Amniotic epithelial cell (primary cell): ENCODE data around the gene BANF1.
"Not testable (repeated sequence)": the region's sequence is repeated elsewhere in the genome, so short reads cannot be mapped to it uniquely, and the experiment has no call there.

ENCODE experiments used
- DNase-seq: peaks from one replicate; pipeline ENCODE4 v3.0.0-alpha.2; 2010; ENCODE audit warnings: low read depth

The BANF1 gene

DNA sequence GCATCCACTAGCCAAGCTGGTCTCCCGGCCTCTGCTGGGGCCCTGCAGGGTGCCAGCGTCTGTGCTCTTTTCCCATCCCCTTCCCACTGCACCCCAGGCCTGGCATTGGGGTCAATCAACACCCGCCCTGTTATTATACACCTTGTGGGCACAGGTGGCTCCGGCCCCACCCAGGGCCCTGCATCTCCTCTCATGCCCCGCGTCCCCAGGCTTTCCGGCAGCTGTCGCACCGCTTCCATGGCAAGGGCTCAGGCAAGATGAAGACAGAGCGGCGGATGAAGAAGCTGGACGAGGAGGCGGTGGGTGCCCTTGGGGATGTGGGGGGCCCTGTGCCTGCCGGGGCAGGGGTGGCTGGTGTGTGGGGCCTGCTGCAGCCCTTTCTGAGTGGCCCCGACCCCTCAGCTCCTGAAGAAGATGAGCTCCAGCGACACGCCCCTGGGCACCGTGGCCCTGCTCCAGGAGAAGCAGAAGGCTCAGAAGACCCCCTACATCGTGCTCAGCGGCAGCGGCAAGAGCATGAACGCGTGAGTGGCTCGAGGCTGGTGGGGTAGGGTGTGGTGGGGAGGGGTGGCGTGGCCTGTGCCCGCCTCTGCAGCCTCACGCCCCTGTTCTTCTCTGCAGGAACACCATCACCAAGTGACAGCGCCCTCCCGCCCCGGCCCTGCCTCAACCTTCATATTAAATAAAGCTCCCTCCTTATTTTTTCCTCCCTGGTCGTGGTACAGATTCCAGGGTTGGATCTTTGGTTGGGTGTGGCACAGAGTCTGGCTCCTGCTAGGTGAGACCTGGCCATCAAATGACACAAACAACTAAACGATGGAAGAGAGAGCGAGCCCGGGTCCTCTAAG lies 23.7 kb upstream of the BANF1 start:
- DNase-seq: no peak

DNA sequence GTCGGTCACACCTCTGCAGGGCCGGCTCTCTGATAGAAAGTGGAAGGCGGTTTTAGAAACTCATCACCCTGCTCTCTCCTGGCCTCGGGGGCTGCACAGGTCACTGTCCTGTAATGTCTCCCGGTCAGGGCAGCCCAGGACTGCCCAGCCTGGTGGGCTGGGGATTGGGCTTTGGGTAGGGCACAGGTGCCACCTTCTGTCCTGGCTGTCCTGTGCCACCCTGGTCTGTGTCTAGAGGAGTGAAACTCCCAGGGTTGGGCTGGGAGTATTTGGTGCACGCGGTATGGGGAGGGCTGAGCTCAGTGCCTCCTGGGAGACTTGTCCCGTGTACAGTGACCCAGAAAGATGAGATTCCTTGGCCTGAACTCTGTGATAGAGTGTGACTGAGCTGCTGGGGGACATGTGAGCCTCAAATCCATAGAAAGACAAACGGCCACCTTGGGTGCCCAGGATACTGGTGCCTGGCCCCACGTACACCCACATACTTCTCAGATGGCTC lies 23.0 kb upstream of the BANF1 start:
- no peak for DNase-seq

- no peak for DNase-seq
Observed at GRCh38 chr11:65981101-65981740, 21.1 kb upstream of the BANF1 start.

- no peak for DNase-seq
Observed at GRCh38 chr11:65981972-65982823, 20.1 kb upstream of the BANF1 start.

DNA sequence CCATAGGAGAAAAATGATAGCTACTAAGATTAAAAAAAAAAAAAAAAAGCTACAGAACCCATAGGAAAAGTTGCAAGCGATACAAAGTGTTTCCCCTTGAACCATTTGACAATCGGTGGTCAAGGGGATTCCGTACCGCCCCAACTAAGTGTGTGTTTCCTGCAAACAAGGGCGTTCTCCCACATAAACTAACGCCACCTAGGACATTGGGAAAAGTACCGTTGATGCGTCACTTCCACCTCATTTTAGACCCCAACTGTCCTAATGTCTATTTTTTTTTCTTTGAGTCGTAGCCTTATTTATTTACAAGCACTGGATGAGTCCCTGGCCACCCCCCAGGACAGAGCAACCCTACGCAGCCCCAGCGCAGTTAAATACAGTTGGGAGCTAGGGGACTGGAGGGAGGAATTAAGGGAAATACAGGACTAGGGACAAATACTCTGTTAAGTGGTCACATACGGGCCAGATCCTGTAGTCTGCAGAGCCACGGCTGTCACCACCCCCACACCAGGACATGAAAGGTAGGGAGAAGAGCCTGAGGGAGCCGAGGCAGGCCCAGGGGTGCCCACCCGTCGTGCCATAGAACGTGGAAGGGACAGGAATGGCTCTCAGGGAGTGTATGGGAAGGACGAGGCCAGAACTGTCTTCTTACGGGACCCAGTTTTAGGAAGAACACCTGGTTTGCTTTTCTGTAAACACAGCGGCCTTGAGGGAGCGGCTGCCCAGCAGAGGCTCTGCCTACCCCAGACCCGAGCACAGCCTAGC lies 19.3 kb upstream of the BANF1 start:
- DNase-seq: no peak

DNA sequence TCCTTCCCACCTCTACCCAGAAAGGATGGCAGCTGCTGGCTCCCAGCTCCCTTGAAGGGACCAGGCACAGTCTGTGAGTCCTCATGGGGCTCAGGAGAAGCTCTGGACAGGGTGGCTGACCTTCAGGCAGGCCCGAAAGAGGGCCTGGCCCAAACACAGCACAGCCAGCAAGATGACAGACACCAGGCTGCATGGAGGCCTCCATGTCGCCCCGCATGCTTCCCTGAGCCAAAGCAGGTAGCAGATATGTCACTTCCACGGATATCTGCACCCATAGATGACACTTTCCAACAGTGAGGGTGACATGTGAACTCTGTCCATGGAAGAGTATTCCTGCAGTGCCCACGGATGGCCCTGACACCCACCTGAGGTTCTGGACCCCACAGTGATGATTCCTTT lies 18.7 kb upstream of the BANF1 start:
- no peak for DNase-seq

GRCh38 chr11:65987336-65987735 lies 15.0 kb upstream of the BANF1 start:
- DNase-seq: no peak

GRCh38 chr11:65988791-65989592 lies 13.3 kb upstream of the BANF1 start:
- peak; percentile 92 for DNase-seq

GRCh38 chr11:65992056-65992455 lies 10.2 kb upstream of the BANF1 start:
- DNase-seq: no peak

DNA sequence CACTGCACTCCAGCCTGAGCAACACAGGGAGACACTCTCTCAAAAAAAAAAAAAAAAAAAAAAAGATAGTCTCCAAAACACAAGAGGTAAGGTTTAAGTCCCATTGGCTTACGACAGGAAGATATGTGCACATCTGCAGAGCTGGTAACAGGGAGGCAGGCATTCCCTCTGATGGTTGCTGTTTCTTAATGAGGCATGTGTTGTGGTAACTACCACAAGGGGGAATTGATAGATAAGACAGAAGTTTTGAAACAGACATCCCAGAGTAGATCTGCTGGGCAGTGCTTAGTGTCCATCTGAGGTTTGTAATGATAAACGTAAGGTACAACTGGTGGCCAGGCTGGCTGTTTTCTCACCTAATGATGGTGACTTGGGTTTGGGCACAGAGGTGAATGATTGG lies 5.0 kb upstream of the BANF1 start:
- DNase-seq: peak; percentile 87

GRCh38 chr11:66002648-66003225 lies 434 bp downstream of the BANF1 start:
- DNase-seq: peak; percentile 55

DNA sequence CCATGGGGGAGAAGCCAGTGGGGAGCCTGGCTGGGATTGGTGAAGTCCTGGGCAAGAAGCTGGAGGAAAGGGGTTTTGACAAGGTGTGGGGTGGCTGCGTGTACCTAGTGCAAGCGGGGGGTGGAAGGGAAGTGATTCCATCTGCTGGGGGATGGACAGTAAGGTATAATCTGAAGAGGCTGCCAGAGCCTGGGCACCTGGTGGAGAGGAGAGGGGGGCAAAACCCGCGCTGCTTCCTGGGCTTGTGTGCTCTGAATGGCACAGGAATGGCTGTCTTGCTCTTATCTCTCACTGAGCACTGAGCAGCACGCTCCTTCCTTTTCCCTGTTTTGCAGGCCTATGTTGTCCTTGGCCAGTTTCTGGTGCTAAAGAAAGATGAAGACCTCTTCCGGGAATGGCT lies 988 bp downstream of the BANF1 start:
- no peak for DNase-seq

GRCh38 chr11:66004186-66004585 lies 1.9 kb downstream of the BANF1 start:
- no peak for DNase-seq

DNA sequence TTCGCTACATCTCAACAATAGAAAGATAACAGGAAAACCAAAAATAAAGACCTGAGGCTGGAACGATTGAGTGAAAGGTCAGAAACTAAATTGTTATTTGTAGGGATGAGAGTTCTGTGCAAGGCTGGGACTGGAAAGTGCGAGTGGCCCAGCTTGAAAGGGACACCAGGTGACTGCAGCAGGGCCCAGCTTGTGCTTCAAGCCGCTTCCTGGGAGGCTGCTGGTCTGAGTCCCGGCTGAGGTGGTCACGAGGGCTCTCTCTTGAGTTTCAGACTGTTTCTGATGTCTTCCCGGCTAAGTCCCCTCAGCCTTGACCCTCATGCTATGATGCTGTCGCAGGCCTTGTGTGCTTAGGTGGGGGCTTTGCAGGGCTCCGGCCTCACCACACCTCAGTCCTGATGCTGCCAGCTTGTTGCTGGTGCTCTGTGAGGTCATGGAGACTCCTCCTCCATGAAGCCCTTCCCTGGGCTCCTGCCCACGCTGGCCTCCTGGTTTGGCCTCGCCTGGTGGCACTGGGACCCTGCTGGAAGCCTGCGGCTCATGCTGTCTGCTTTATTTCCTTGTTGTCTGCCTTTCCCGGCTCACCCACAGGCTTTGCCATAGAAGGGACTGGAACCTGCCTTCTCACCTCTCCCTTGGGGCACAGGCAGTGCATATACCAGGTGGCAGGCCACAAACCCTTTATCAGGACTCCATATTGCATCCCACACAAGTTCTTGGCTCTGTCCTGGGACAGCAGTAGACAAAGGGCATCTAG lies 4.0 kb downstream of the BANF1 start:
- no peak for DNase-seq

DNA sequence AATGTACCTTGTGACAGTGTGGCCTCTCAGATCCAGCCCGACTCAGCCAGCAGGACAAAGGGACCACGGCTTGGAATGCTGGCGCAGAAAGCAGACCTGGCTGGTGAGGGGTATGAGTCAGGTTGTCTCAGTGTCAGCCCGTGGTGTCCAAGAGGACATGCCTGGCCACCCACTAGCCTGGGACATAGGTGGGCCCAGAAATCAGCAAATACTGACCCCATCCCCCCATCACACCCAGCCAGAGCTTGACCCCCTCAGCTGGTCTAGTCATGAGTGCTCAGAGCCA lies 4.5 kb downstream of the BANF1 start:
- no peak for DNase-seq

GRCh38 chr11:66007201-66007634 lies 4.9 kb downstream of the BANF1 start:
- DNase-seq: peak; percentile 78

DNA sequence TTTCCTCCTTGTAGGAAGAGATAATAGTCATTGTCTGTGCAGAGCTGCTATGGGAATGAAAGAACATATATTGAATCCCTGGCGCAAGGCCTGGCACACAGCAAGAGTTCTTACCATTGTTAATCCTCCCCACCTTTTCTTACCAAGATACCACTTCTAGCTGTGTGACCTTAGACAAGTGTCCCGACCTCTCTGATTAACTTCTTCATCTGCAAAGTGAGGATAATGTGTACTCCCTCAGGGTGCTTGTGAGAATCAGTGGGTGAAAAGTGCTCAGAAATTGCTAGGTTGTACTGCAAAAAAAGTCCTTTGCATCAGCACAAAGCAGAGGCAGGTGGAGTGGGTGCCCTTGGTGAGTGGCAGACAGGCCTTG lies 5.8 kb downstream of the BANF1 start:
- DNase-seq: no peak

GRCh38 chr11:66008468-66009101 lies 6.3 kb downstream of the BANF1 start:
- DNase-seq: no peak

DNA sequence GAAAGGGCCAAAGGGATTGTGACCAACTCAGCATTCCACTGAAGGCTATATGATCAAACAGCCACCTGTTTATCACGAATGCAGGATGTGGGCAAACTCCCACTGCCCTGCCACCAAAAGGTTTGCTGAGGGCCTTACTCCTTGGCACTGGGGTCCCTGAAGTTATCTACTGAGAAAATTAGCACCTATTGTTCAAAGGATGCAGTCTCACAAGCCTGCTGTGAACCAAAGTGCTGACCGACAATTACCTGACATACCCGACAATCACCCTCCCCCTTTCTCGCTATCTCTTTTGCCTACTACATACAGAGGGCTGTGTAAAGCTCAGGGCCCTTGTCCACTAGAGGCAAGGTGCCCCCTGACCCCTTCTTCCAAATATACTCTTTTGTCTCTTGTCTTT lies 7.7 kb downstream of the BANF1 start:
- DNase-seq: not testable (repeated sequence)
